Osteoblast (primary cell): ENCODE measurements around the gene RGS5. TPM values are rescaled to one million over a fixed set of nuclear protein-coding genes. Genes with fewer than 3 reads are reported as not detected.
"Not testable (repeated sequence)": the region's sequence is repeated elsewhere in the genome, so short reads cannot be mapped to it uniquely, and the experiment has no call there.

Source experiments
- DNase-seq: peaks from one replicate; pipeline ENCODE4 v3.0.0; 2011; ENCODE audit warnings: low spot score, mixed read lengths; ENCODE audit not compliant: insufficient read length; ENCODE audit errors: missing footprints
- H2AFZ ChIP-seq: 2 replicates; pipeline ENCODE4 v1.6.0; 2011; ENCODE audit warnings: mild to moderate bottlenecking, low read length
- H3K27ac ChIP-seq: 2 replicates; pipeline ENCODE4 v1.5.1; 2011; ENCODE audit warnings: mild to moderate bottlenecking, low read depth, low read length, moderate library complexity
- H3K27me3 ChIP-seq: 2 replicates; pipeline ENCODE4 v1.6.0; 2012; ENCODE audit warnings: mild to moderate bottlenecking, control low read depth, inconsistent platforms, low read length, moderate library complexity; ENCODE audit not compliant: insufficient read depth
- H3K36me3 ChIP-seq: 2 replicates; pipeline ENCODE4 v1.5.1; 2011; ENCODE audit warnings: mild to moderate bottlenecking, low read length, control low read depth, moderate library complexity; ENCODE audit not compliant: insufficient read depth
- H3K4me1 ChIP-seq: 2 replicates; pipeline ENCODE4 v1.5.1; 2011; ENCODE audit warnings: mild to moderate bottlenecking, low read length, control low read depth, moderate library complexity; ENCODE audit not compliant: insufficient read depth
- H3K4me2 ChIP-seq: 2 replicates; pipeline ENCODE4 v1.6.0; 2011; ENCODE audit warnings: mild to moderate bottlenecking, low read length; ENCODE audit not compliant: insufficient read depth
- H3K4me3 ChIP-seq: fragments of 200-600 bp; sonication (generic); 3 replicates; pipeline ENCODE4 v1.5.1; 2012; ENCODE audit warnings: mild to moderate bottlenecking, low read length, inconsistent platforms; ENCODE audit not compliant: insufficient read depth
- H3K79me2 ChIP-seq: 2 replicates; pipeline ENCODE4 v1.6.0; 2012; ENCODE audit warnings: mild to moderate bottlenecking, low read length, control low read depth, inconsistent platforms; ENCODE audit not compliant: insufficient read depth
- H3K9me3 ChIP-seq: 2 replicates; pipeline ENCODE4 v1.5.1; 2011; ENCODE audit warnings: low read depth, low read length, control low read depth
- H4K20me1 ChIP-seq: 2 replicates; pipeline ENCODE4 v1.6.0; 2012; ENCODE audit warnings: mild to moderate bottlenecking, low read length, control low read depth; ENCODE audit not compliant: insufficient read depth
- CTCF ChIP-seq: IDR thresholded peaks from 2 replicates; pipeline ENCODE4 v1.5.1; 2011; ENCODE audit warnings: mild to moderate bottlenecking, low read depth, low read length, moderate library complexity; ENCODE audit errors: extremely low read depth
- total RNA-seq: library from RNA; depleted of rRNA; stranded (reverse); fragments of >200 nt; gene quantifications from 2 replicates; pipeline ENCODE4 v1.2.3, GENCODE V29; 2012

RGS5 gene
- total RNA-seq, 1 donor = 1.8 TPM

- Histone ChIP-seq H3K27ac (no peak overlapping the region), H3K79me2 (no peaks in the 10 kb centered on the region), H3K4me3 (no peak overlapping the region), H2AFZ (no peak overlapping the region), H3K4me1 (no peaks in the 10 kb centered on the region), H3K36me3 (no peaks in the 10 kb centered on the region), H3K27me3 (no peaks in the 10 kb centered on the region), H3K4me2 (no peak overlapping the region), H3K9me3 (no peaks in the 10 kb centered on the region), H4K20me1 (no peaks in the 10 kb centered on the region)
- no peak for DNase-seq
- no peak for TF ChIP-seq CTCF
Measured at GRCh38 chr1:163241746-163242145, 39.0 kb upstream of the RGS5 start.

- no peaks in the 10 kb centered on the region for H3K27me3 ChIP-seq
Measured at GRCh38 chr1:163240705-163241104, 38.0 kb upstream of the RGS5 start.

GRCh38 chr1:163233643-163234042 lies 30.9 kb upstream of the RGS5 start:
- not testable (repeated sequence) for H3K27me3 ChIP-seq, H3K4me3 ChIP-seq, H4K20me1 ChIP-seq, DNase-seq, H3K9me3 ChIP-seq, H3K36me3 ChIP-seq, H3K4me2 ChIP-seq, H2AFZ ChIP-seq, H3K79me2 ChIP-seq, H3K4me1 ChIP-seq, H3K27ac ChIP-seq

More at GRCh38 chr1:163240705-163241104, 38.0 kb upstream of the RGS5 start:
- Histone ChIP-seq H3K4me1 (no peaks in the 10 kb centered on the region), H3K4me3 (no peak overlapping the region), H3K9me3 (no peaks in the 10 kb centered on the region), H3K27ac (no peak overlapping the region), H3K79me2 (no peaks in the 10 kb centered on the region), H3K36me3 (no peaks in the 10 kb centered on the region), H2AFZ (no peak overlapping the region), H3K4me2 (no peak overlapping the region), H4K20me1 (no peaks in the 10 kb centered on the region)
- DNase-seq = no peak
- TF ChIP-seq CTCF = no peak

GRCh38 chr1:163231385-163231784 lies 28.7 kb upstream of the RGS5 start:
- Histone ChIP-seq H3K27ac (peak overlapping the region; percentile 42), H3K4me3 (no peak overlapping the region), H2AFZ (no peak overlapping the region), H3K4me1 (peaks cover 9% of the 10 kb centered on the region), H3K27me3 (no peaks in the 10 kb centered on the region), H3K79me2 (no peaks in the 10 kb centered on the region), H3K36me3 (no peaks in the 10 kb centered on the region), H3K4me2 (peak overlapping the region; percentile 35), H3K9me3 (no peaks in the 10 kb centered on the region), H4K20me1 (no peaks in the 10 kb centered on the region)
- TF ChIP-seq CTCF = no peak
- DNase-seq = no peak
